Stimulated activated CD4-positive, alpha-beta T cell treated with anti-CD3 and anti-CD28 coated beads, Interleukin-15, amount 100 ng/mL, for 24 hours (primary cell): Measurements from ENCODE around the gene HSD17B4.
"Not testable (repeated sequence)": the region's sequence is repeated elsewhere in the genome, so short reads cannot be mapped to it uniquely, and the experiment has no call there.

Experiments
- DNase-seq: peaks from one replicate; pipeline ENCODE4 v3.0.0-alpha.2; 2020

Gene HSD17B4

GRCh38 chr5:119484884-119485283 is 32.6 kb downstream of the HSD17B4 start:
- DNase-seq, result no peak

- DNase-seq, result no peak
These were observed 49.4 kb downstream of the HSD17B4 start for GRCh38 chr5:119501671-119502179.

GRCh38 chr5:119503939-119504338 is 51.6 kb downstream of the HSD17B4 start:
- not testable (repeated sequence) for DNase-seq

DNA sequence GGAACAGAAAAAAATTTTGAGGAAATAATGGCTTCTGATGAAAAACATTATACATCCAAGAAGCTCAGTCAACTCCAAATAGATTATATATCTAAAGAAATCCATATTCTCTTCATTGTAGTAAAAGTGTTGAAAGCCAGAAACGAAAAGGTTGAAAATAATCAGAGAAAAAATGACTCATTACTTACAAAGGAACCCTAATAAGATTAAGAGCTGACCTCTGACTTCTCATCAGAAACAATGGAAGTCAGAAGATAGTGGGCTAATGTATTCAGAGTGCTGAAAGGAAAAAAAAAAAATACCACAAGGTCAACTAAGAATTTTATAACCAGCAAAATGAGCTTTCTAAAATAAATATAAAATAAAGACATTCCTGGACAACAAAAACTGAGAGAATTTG is 60.0 kb downstream of the HSD17B4 start:
- no peak for DNase-seq

DNA sequence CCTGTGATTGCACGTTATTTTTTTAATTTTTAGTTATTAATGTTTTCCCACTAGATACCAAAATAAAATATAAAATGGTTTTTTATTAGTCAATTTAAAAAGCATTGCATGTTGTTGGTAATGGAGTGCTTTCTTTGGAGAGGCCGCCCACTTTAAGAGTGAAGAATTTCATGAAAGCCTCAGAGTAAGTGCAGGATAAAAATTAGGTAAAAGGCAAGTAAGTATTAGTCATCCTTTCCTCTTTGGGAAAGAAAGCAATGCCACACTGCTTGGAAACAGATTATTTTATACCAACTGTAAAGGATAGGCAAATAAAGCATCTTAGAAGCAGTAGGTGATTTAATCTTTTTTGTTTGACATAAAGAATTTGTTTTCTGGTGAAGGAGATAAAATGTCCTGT is 62.9 kb downstream of the HSD17B4 start:
- DNase-seq, result no peak

- not testable (repeated sequence) for DNase-seq
These were observed 64.8 kb downstream of the HSD17B4 start for GRCh38 chr5:119517115-119517514.

DNA sequence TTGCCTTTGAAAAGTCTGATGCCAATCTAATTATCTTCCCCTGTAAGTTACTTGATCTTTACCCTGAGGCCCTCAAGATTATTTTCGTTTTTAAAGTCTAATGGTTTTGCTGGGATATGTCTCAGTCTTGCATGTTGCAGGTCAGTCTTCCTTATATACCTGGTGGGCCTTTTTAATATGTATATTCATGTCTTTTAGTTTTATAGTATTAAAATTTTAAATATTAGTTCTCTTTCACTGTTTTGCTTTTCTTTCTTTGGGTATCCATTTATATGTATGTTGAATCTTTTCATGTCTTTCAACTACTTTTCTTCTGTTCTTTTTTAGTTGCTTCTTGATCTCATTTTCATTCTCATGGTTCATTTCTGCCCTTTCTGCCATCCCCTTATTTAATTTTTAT is 68.9 kb downstream of the HSD17B4 start:
- DNase-seq, result no peak

GRCh38 chr5:119522841-119523240 is 70.5 kb downstream of the HSD17B4 start:
- no peak for DNase-seq

- no peak for DNase-seq
These were observed 72.2 kb downstream of the HSD17B4 start for GRCh38 chr5:119524485-119524884.

GRCh38 chr5:119527351-119527750 is 75.1 kb downstream of the HSD17B4 start:
- DNase-seq, result no peak

- DNase-seq, result no peak
These were observed 77.5 kb downstream of the HSD17B4 start for GRCh38 chr5:119529811-119530210.

DNA sequence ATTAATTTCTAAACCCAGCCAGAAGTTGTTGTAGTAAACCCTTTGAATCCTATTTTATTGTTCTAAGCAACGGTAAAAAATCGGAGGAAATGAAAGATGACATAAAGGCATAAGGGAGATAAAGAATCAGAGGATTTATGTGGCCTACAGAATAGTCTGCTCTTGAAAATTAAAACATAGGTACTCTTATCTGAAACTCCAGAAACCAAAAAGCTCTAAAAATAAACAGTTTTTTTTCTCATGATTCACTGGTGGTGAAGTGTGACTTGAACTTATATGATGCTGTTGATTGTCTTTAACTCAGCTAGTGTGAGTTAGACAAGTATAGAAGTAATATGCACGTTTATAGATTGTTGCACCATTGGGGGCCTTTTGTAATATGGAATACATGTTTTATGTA is 80.3 kb downstream of the HSD17B4 start:
- no peak for DNase-seq

GRCh38 chr5:119537704-119538103 is 85.4 kb downstream of the HSD17B4 start:
- DNase-seq, result no peak

DNA sequence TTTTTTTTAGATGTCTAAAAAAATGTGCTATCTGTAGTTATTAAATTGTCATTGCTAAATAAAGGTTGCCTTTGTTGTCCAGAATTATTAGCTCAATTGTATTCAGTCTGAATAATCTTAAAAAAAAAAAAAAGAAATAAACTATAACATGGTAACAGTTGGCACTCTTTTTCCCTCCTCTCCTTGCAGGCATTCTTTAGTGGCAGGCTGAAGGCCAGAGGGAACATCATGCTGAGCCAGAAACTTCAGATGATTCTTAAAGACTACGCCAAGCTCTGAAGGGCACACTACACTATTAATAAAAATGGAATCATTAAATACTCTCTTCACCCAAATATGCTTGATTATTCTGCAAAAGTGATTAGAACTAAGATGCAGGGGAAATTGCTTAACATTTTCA is 89.4 kb downstream of the HSD17B4 start:
- DNase-seq, result no peak

GRCh38 chr5:119551819-119552218 is 99.5 kb downstream of the HSD17B4 start:
- DNase-seq, result no peak

- DNase-seq, result no peak
These were observed 102.3 kb downstream of the HSD17B4 start for GRCh38 chr5:119554597-119554996.

DNA sequence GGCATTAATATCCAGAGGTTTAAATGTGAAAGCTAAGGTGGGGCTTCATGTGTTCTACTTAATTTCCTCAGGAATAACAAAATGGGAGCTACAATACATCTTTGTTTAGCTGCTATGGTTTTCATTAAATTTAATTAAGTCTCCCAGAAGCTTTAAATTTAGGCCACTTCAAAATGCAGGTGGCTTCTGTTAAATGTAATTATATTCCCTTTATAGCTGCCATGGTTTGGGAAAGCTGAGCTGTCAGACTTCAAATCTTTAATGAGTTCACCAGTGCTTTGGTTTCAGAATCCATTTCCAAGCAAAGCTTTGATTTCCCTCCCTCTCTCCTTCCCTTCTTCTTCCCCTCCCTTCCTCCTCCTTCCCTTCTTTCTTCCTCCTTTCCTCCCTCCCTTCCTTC is 118.6 kb downstream of the HSD17B4 start:
- no peak for DNase-seq

GRCh38 chr5:119578937-119579336 is 126.6 kb downstream of the HSD17B4 start:
- peak; percentile 14 for DNase-seq

- DNase-seq, result no peak
These were observed 130.7 kb downstream of the HSD17B4 start for GRCh38 chr5:119582987-119583386.

GRCh38 chr5:119583684-119584083 is 131.4 kb downstream of the HSD17B4 start:
- DNase-seq, result no peak
